ENCODE results near the gene CADM2. TPM values are rescaled to one million over a fixed set of nuclear protein-coding genes. Genes with fewer than 3 reads are reported as not detected.

CADM2 gene
- total and polyA plus RNA-seq, 2 donors (not counting 3 experiments of a cell fraction or from before 2014, with no cell fraction given): not detected

DNA sequence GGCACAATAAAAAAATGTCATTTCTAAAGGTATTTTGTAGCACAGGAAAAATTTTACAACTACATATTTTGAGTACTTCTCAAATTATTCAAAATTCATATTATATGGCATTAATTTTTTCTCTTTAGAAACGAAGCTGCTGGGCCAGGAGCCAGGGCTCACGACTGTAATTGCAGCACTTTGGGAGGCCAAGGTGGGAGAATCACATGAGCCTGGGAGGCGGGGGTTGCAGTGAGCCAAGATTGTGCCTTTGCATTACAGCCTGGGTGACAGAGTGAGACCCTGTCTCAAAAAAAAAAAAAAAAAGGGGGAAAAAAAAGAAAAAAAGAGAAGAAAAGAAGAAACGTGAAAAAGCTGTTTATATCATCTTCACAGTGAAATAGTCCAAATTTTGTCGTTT, 62.0 kb downstream of the CADM2 start:
- Histone ChIP-seq H3K79me2 (ENCODE audit: control insufficient read depth, insufficient read depth, low read length) (no peaks in the 10 kb centered on the region), H3K36me3 (ENCODE audit: control insufficient read depth in 2 of 2, extremely low read depth in 1 of 2, insufficient read depth in 2 of 2, low read length in 2 of 2) (no peaks in the 10 kb centered on the region), H4K20me1 (replicated peaks; ENCODE audit: control insufficient read depth, extremely low read depth, insufficient read depth, low read length) (no peaks in the 10 kb centered on the region), H3K27me3 (ENCODE audit: control insufficient read depth in 2 of 2, insufficient read depth in 2 of 2, low read length in 2 of 2) (no peaks in the 10 kb centered on the region), H2AFZ (ENCODE audit: low read depth, low read length) (no peak overlapping the region), H3K9me1 (replicated peaks; ENCODE audit: control insufficient read depth, extremely low read depth, insufficient read depth, low read length) (no peaks in the 10 kb centered on the region), H3K27ac (ENCODE audit: insufficient read depth, low read depth, low read length) (no peak overlapping the region), H3K4me1 (ENCODE audit: control insufficient read depth, extremely low read depth, insufficient read depth, low read length) (no peaks in the 10 kb centered on the region), H3K9me3 (replicated peaks; ENCODE audit: control insufficient read depth, insufficient read depth, low read length) (no peaks in the 10 kb centered on the region), H3K9ac (replicated peaks; ENCODE audit: extremely low read depth, insufficient read depth, low read length) (no peak overlapping the region), H3K4me2 (ENCODE audit: insufficient read depth, low read length) (no peak overlapping the region), H3K4me3 (replicated peaks in 1 of 3; ENCODE audit: insufficient read depth in 1 of 3, low read depth in 1 of 3, low read length in 3 of 3) (no peak overlapping the region)
- no peak for TF ChIP-seq JUN (IDR thresholded peaks at IDR 0.05; ENCODE audit: borderline replicate concordance, insufficient read depth, insufficient read length, low read depth)
- TF ChIP-seq, protein P1, sequence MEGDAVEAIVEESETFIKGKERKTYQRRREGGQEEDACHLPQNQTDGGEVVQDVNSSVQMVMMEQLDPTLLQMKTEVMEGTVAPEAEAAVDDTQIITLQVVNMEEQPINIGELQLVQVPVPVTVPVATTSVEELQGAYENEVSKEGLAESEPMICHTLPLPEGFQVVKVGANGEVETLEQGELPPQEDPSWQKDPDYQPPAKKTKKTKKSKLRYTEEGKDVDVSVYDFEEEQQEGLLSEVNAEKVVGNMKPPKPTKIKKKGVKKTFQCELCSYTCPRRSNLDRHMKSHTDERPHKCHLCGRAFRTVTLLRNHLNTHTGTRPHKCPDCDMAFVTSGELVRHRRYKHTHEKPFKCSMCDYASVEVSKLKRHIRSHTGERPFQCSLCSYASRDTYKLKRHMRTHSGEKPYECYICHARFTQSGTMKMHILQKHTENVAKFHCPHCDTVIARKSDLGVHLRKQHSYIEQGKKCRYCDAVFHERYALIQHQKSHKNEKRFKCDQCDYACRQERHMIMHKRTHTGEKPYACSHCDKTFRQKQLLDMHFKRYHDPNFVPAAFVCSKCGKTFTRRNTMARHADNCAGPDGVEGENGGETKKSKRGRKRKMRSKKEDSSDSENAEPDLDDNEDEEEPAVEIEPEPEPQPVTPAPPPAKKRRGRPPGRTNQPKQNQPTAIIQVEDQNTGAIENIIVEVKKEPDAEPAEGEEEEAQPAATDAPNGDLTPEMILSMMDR (IDR thresholded peaks at IDR 0.05; ENCODE audit: extremely low read depth in 1 of 2, insufficient read depth in 1 of 2, low read depth in 1 of 2, low read length in 2 of 2): no peak
- no peak for TF ChIP-seq POLR2AphosphoS5 (IDR thresholded peaks at IDR 0.05; ENCODE audit: insufficient read depth, low read depth, low read length)
- TF ChIP-seq EZH2 (IDR thresholded peaks at IDR 0.05; ENCODE audit: borderline replicate concordance, low read depth, low read length, severe bottlenecking): no peak
- TF ChIP-seq MYC (IDR thresholded peaks at IDR 0.05; ENCODE audit: low read depth, low read length): no peak
- TF ChIP-seq GATA2 (IDR thresholded peaks at IDR 0.05; ENCODE audit: insufficient read depth, insufficient read length, low read depth, low read length): no peak
- no peak for TF ChIP-seq FOS (IDR thresholded peaks at IDR 0.05; ENCODE audit: borderline replicate concordance, insufficient read depth, low read length)
- no peak for TF ChIP-seq POLR2A (IDR thresholded peaks at IDR 0.05; ENCODE audit: low read depth, low read length)
- TF ChIP-seq, protein P2, sequence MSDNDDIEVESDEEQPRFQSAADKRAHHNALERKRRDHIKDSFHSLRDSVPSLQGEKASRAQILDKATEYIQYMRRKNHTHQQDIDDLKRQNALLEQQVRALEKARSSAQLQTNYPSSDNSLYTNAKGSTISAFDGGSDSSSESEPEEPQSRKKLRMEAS (IDR thresholded peaks at IDR 0.05; ENCODE audit: insufficient read depth, insufficient read length): no peak
- dilution Hi-C loops (cut with MboI; ENCODE audit: extremely low pct_ligation_motif_present, low sequenced_read_pairs) (no loop called here), intact Hi-C loops (cut with micrococcal nuclease) (no loop called here)
- DNase-seq (ENCODE audit: low read depth, low spot score): no peak
- no TSS peak for BruUV-seq (replicated peaks)
- ChIA-PET POLR2A (no interaction called here), CTCF (no interaction called here)
- FAIRE-seq: no peak
